ENCODE measurements around the gene PHLDB2. TPM values are rescaled to one million over a fixed set of nuclear protein-coding genes. Genes with fewer than 3 reads are reported as not detected.
A peak's percentile ranks its signal among the peaks of the same experiment; 100 is the strongest.

The PHLDB2 gene
- total RNA-seq, 4 donors from 2014 or later, result 56.9 to 108 (median 68.7) TPM

GRCh38 chr3:111846717-111847116 is 12.3 kb upstream of the PHLDB2 start:
- Histone ChIP-seq H3K9me3 (no peaks in the 10 kb centered on the region), H3K27me3 (no peaks in the 10 kb centered on the region), H3K4me1 (no peaks in the 10 kb centered on the region), H3K27ac (no peak overlapping the region), H3K36me3 (no peaks in the 10 kb centered on the region), H3K4me3 (no peak overlapping the region)
- TF ChIP-seq CTCF (IDR thresholded peaks at IDR 0.05) (no peak), POLR2A (IDR thresholded peaks at IDR 0.05) (no peak)
- intact Hi-C loops (cut with DNase I; ENCODE audit: low total_unique reads), result no loop called here
- DNase-seq, result no peak

- TF ChIP-seq POLR2A (IDR thresholded peaks at IDR 0.05) (no peak), CTCF (IDR thresholded peaks at IDR 0.05) (no peak)
- Histone ChIP-seq H3K27ac (no peak overlapping the region), H3K27me3 (no peaks in the 10 kb centered on the region), H3K4me3 (no peak overlapping the region), H3K36me3 (no peaks in the 10 kb centered on the region), H3K9me3 (no peaks in the 10 kb centered on the region), H3K4me1 (no peaks in the 10 kb centered on the region)
- intact Hi-C loops (cut with DNase I; ENCODE audit: low total_unique reads), result no loop called here
- no peak for DNase-seq
Observed at GRCh38 chr3:111848283-111848682, 10.8 kb upstream of the PHLDB2 start.

GRCh38 chr3:111848778-111849177 is 10.3 kb upstream of the PHLDB2 start:
- Histone ChIP-seq H3K27me3 (no peaks in the 10 kb centered on the region), H3K4me3 (no peak overlapping the region), H3K4me1 (no peaks in the 10 kb centered on the region), H3K27ac (no peak overlapping the region), H3K9me3 (no peaks in the 10 kb centered on the region), H3K36me3 (no peaks in the 10 kb centered on the region)
- no peak for TF ChIP-seq POLR2A (IDR thresholded peaks at IDR 0.05)
- TF ChIP-seq CTCF (IDR thresholded peaks at IDR 0.05), result no peak
- no peak for DNase-seq
- intact Hi-C loops (cut with DNase I; ENCODE audit: low total_unique reads), result no loop called here

GRCh38 chr3:111850537-111850936 is 8.5 kb upstream of the PHLDB2 start:
- no peak overlapping the region for H3K4me3 ChIP-seq
- H3K4me1 ChIP-seq, result no peaks in the 10 kb centered on the region
- H3K27ac ChIP-seq, result no peak overlapping the region
- DNase-seq, result no peak
- H3K9me3 ChIP-seq, result no peaks in the 10 kb centered on the region
- TF ChIP-seq POLR2A (IDR thresholded peaks at IDR 0.05) (no peak), CTCF (IDR thresholded peaks at IDR 0.05) (no peak)
- intact Hi-C loops (cut with DNase I; ENCODE audit: low total_unique reads), result loop anchor here (10.0 kb wide), 1 partner anchor 136 kb away; no protein-coding TSS in a partner anchor
- H3K36me3 ChIP-seq, result no peaks in the 10 kb centered on the region
- H3K27me3 ChIP-seq, result no peaks in the 10 kb centered on the region

- Histone ChIP-seq H3K36me3 (no peaks in the 10 kb centered on the region), H3K4me3 (no peak overlapping the region), H3K27me3 (no peaks in the 10 kb centered on the region), H3K27ac (peak overlapping the region; percentile 33 to 76), H3K4me1 (no peaks in the 10 kb centered on the region), H3K9me3 (no peaks in the 10 kb centered on the region)
- intact Hi-C loops (cut with DNase I; ENCODE audit: low total_unique reads), result loop anchor here (10.0 kb wide), 1 partner anchor 137 kb away; no protein-coding TSS in a partner anchor
- TF ChIP-seq CTCF (IDR thresholded peaks at IDR 0.05), result no peak
- no peak for TF ChIP-seq POLR2A (IDR thresholded peaks at IDR 0.05)
- peak; percentile 39 to 63 for DNase-seq
Observed at GRCh38 chr3:111851511-111851954, 7.5 kb upstream of the PHLDB2 start.

Measured in uterus (tissue), 4 donors.